HG03378 (cell line): ENCODE measurements around the gene HGS.

Experiments
- ATAC-seq: cut with Tn5 transposase; IDR thresholded peaks from one replicate; pipeline ENCODE4 v1.9.1; 2021; ENCODE audit warnings: mild to moderate bottlenecking, moderate library complexity; ENCODE audit not compliant: unreplicated experiment

HGS gene, protein sequence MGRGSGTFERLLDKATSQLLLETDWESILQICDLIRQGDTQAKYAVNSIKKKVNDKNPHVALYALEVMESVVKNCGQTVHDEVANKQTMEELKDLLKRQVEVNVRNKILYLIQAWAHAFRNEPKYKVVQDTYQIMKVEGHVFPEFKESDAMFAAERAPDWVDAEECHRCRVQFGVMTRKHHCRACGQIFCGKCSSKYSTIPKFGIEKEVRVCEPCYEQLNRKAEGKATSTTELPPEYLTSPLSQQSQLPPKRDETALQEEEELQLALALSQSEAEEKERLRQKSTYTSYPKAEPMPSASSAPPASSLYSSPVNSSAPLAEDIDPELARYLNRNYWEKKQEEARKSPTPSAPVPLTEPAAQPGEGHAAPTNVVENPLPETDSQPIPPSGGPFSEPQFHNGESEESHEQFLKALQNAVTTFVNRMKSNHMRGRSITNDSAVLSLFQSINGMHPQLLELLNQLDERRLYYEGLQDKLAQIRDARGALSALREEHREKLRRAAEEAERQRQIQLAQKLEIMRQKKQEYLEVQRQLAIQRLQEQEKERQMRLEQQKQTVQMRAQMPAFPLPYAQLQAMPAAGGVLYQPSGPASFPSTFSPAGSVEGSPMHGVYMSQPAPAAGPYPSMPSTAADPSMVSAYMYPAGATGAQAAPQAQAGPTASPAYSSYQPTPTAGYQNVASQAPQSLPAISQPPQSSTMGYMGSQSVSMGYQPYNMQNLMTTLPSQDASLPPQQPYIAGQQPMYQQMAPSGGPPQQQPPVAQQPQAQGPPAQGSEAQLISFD

GRCh38 chr17:81683584-81684441 lies at the start of gene HGS, which contains the start of gene ARL16:
Gene HGS, plus strand, starts transcription at chr17:81684011. Its CDS starts 56 bp downstream, at chr17:81684067.
Gene ARL16, minus strand, starts transcription at chr17:81683797. Its CDS starts 44 bp downstream, at chr17:81683753.
- peak; percentile 91 for ATAC-seq

DNA sequence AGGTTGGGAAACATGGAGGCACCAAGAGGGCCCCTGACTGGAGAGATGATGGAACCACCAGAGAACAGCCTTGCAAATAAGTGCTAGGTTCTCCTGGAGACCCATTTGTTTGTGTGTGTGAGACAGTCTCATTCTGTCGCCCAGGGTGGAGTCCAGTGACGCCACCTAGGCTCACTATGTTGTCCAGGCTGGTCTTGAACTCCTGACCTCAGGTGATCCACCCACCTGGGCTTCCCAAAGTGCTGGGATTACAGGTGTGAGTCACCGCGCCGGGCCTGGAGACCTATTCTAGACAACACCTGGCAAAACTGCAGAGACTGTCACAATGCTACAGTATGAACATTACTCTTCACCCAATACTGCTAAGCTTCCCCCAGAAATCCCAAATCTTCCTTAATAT lies 48.4 kb upstream of the HGS start:
- ATAC-seq = no peak

DNA sequence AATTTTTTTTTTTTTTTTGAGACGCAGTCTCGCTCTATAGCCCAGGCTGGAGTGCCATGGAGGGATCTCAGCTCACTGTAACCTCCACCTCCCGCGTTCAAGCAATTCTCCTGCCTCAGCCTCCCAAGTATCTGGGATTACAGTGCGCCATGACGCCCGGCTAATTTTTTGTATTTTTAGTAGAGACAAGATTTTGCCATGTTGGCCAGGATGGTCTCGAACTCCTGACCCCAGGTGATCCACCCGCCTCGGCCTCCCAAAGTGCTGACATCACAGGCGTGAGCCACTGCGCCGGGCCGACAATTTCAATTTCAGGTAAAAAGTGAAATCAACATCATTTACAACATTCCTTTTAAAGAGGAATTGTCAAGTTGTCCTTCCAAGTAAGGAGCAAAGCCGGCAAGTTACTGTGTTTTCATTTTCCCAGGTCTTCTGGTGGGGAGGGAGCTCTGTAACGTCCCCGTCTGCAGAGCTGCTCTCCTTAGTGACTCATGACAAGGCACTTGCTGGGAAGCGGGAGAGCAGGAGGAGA lies 47.8 kb upstream of the HGS start:
- ATAC-seq = no peak

- ATAC-seq = no peak
Measured at GRCh38 chr17:81636505-81637288, 47.1 kb upstream of the HGS start, which contains the start of the genes NPLOC4 and TSPAN10. Gene NPLOC4, minus strand, starts transcription at chr17:81637112. Its CDS starts 182 bp downstream, at chr17:81636930. Gene TSPAN10, plus strand, starts transcription at chr17:81637196. Its CDS starts 5,217 bp downstream, at chr17:81642413.

DNA sequence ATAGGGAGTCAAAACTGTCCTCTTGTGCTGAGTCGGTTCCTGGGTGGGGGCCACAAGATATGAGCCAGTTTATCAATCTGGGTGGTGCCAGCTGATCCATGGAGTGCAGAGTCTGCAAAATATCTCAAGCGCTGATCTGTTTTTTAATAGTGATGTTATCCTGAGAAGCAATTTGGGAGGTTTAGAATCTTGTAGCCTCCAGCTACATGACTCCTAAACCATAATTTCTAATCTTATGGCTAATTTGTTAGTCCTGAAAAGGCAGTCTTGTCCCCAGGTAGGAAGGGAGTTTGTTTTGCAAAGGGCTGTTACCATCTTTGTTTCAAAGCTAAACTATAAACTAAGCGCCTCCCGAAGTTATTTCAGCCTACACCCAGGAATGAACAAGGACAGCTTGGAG lies 45.1 kb upstream of the HGS start:
- no peak for ATAC-seq

GRCh38 chr17:81640011-81640410 lies 43.8 kb upstream of the HGS start:
- ATAC-seq = no peak

DNA sequence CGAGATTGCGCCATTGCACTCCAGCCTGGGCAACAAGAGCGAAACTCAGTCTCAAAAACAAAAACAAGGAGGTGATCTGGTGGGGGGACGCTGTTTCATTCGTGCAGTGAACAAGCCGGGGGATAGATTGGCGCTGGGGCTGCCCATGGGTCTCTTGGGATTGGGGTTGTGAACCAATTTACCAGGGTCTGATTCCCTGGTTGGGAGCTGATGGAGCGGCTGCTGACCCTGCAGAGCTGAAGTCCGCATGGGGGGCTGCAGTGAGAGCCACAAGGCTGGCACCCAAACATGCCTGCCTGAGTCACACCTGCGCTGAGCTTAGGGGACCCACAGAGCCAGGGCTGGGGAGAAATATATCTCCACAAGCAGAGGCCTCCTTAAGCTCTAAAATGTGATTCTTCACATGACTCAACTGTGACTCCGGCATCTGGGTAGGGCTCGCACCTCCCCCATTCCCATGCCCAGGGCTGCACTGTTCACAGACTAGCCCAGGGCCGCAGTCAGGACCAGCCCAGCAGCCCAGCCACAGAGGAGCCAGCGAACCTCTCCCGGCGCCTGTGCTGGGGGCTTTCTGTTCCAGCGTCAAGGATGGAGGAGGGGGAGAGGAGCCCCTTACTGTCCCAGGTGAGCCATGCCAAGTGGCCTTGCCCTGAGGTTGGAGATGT lies 41.9 kb upstream of the HGS start:
- no peak for ATAC-seq

- ATAC-seq = no peak
Measured at GRCh38 chr17:81644496-81644895, 39.3 kb upstream of the HGS start.

GRCh38 chr17:81644976-81645952 lies 38.5 kb upstream of the HGS start:
- ATAC-seq = no peak

- no peak for ATAC-seq
Measured at GRCh38 chr17:81646869-81647600, 36.8 kb upstream of the HGS start.

GRCh38 chr17:81647640-81648012 lies 36.2 kb upstream of the HGS start:
- ATAC-seq = no peak

GRCh38 chr17:81648013-81648706 lies 35.7 kb upstream of the HGS start:
- ATAC-seq = no peak

DNA sequence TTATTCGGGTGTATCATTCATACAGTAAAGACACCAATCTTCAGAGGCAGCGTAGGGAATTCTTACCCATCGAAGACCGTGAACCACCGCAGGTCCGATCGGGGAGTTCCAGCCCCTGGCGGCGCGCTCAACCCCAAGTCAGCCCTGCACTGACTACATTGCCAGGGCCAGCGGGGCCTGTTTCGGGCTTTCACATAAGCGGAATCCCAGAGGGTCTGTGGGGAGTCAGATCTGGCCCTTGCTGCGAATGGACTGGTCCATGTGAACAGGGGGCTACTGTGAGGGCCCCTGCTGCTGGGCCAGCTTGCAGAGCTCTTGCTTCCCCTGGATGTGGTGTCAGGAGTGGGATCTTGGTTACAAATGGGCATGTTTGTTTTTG lies 35.1 kb upstream of the HGS start:
- no peak for ATAC-seq

GRCh38 chr17:81650951-81651350 lies 32.9 kb upstream of the HGS start:
- no peak for ATAC-seq

GRCh38 chr17:81651692-81652091 lies 32.1 kb upstream of the HGS start:
- ATAC-seq = no peak

DNA sequence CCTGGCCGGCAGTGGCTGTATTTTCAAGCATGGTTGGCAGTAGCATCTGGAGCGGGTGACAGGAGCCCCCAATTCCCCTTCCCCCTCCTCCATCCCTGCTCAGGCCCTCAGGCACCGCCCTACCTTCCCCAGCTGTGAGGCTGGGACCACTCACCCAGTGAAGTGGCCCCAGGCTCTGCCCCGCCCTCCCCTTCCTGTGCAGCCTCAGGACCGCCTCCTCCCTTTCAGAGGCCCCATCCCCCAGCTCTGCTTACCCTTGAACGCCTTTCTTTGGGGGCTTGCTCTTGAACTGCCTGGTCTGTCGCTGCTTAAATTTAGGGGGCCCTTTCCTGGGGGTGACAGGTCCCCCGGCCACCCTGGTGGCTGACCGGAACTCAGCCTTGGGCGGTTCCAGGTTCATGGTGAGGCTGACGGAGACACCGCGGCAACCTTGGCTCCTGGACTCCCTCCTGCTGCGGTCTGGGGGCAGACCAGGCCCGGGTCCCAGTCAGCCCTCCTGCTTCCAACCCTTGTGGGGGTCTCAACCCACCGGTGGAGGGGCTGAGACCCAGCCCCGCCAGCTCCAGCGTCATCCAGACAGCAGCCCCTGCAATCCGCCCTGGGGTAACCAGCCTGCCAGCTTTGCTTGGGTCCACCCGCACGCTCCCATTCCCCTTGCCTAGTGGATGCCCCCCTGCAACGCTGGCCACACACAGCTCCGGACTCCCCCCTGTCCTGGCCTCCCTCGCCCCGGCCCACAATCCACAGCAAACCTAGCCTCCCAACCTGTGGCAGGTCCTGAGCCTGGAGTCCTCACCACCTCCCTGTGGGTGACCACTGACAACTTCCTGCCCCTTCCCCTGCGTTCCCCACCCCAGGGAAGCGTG lies 30.7 kb upstream of the HGS start:
- ATAC-seq = no peak
